ENCODE measurements around the gene PCDHA1.

The PCDHA1 gene

GRCh38 chr5:141001446-141001843, 215.5 kb downstream of the PCDHA1 start:
- TF ChIP-seq POLR2AphosphoS5 (IDR thresholded peaks at IDR 0.05; ENCODE audit: low read depth), result no peak
- no peak overlapping the region for H3K4me3 ChIP-seq (replicated peaks; ENCODE audit: insufficient read depth, low read length)
- DNase-seq (ENCODE audit: low read depth in 1 of 2, low spot score in 1 of 2), result no peak
- peaks cover 11% of the 10 kb centered on the region for H3K27me3 ChIP-seq (ENCODE audit: insufficient read depth, poor library complexity, severe bottlenecking)
- no peak overlapping the region for H3K27ac ChIP-seq (replicated peaks)

GRCh38 chr5:141001844-141002604, 216.1 kb downstream of the PCDHA1 start:
- Histone ChIP-seq H3K27me3 (ENCODE audit: insufficient read depth, poor library complexity, severe bottlenecking) (peaks cover 11% of the 10 kb centered on the region), H3K27ac (replicated peaks) (no peak overlapping the region), H3K4me3 (replicated peaks; ENCODE audit: insufficient read depth, low read length) (no peak overlapping the region)
- no peak for DNase-seq (ENCODE audit: low read depth in 1 of 2, low spot score in 1 of 2)
- no peak for TF ChIP-seq GABPA (IDR thresholded peaks at IDR 0.05; ENCODE audit: low read depth)
- TF ChIP-seq REST (IDR thresholded peaks at IDR 0.05; ENCODE audit: insufficient replicate concordance, low read depth), result no peak
- no peak for TF ChIP-seq POLR2AphosphoS5 (IDR thresholded peaks at IDR 0.05; ENCODE audit: low read depth)
- TF ChIP-seq CTCF (IDR thresholded peaks at IDR 0.05; ENCODE audit: insufficient read depth, low read length), result no peak
- no peak for TF ChIP-seq SPI1 (IDR thresholded peaks at IDR 0.05; ENCODE audit: borderline replicate concordance, low read depth)

- no peak for DNase-seq (ENCODE audit: low read depth in 1 of 2, low spot score in 1 of 2)
- no peak overlapping the region for H3K27ac ChIP-seq (replicated peaks)
- TF ChIP-seq REST (IDR thresholded peaks at IDR 0.05; ENCODE audit: insufficient replicate concordance, low read depth) (no peak), GABPA (IDR thresholded peaks at IDR 0.05; ENCODE audit: low read depth) (no peak), SPI1 (IDR thresholded peaks at IDR 0.05; ENCODE audit: borderline replicate concordance, low read depth) (no peak), POLR2AphosphoS5 (IDR thresholded peaks at IDR 0.05; ENCODE audit: low read depth) (no peak)
- H3K27me3 ChIP-seq (ENCODE audit: insufficient read depth, poor library complexity, severe bottlenecking), result peaks cover 11% of the 10 kb centered on the region
- H3K4me3 ChIP-seq (replicated peaks; ENCODE audit: insufficient read depth, low read length), result no peak overlapping the region
Measured at GRCh38 chr5:141002605-141002965, 216.6 kb downstream of the PCDHA1 start.

- H3K27ac ChIP-seq (replicated peaks), result no peak overlapping the region
- no peak overlapping the region for H3K4me3 ChIP-seq (replicated peaks; ENCODE audit: insufficient read depth, low read length)
Measured at GRCh38 chr5:141003031-141003430, 217.1 kb downstream of the PCDHA1 start.

More at GRCh38 chr5:141003031-141003430, 217.1 kb downstream of the PCDHA1 start:
- peaks cover 11% of the 10 kb centered on the region for H3K27me3 ChIP-seq (ENCODE audit: insufficient read depth, poor library complexity, severe bottlenecking)
- TF ChIP-seq GABPA (IDR thresholded peaks at IDR 0.05; ENCODE audit: low read depth) (no peak), POLR2AphosphoS5 (IDR thresholded peaks at IDR 0.05; ENCODE audit: low read depth) (no peak), SPI1 (IDR thresholded peaks at IDR 0.05; ENCODE audit: borderline replicate concordance, low read depth) (no peak), REST (IDR thresholded peaks at IDR 0.05; ENCODE audit: insufficient replicate concordance, low read depth) (no peak), CTCF (IDR thresholded peaks at IDR 0.05; ENCODE audit: insufficient read depth, low read length) (no peak)
- no peak for DNase-seq (ENCODE audit: low read depth in 1 of 2, low spot score in 1 of 2)

Measured in HL-60 (cell line).